NCI-H2029 treated with DMSO at 0.1 percent for 48 hours (cell line): ENCODE results near the gene UBE2K.
"Not testable (repeated sequence)": the region's sequence is repeated elsewhere in the genome, so short reads cannot be mapped to it uniquely, and the experiment has no call there.

Source experiments
- DNase-seq: peaks from one replicate; lab custom pipeline; 2025; lab: John Stamatoyannopoulos, UW

The UBE2K gene

DNA sequence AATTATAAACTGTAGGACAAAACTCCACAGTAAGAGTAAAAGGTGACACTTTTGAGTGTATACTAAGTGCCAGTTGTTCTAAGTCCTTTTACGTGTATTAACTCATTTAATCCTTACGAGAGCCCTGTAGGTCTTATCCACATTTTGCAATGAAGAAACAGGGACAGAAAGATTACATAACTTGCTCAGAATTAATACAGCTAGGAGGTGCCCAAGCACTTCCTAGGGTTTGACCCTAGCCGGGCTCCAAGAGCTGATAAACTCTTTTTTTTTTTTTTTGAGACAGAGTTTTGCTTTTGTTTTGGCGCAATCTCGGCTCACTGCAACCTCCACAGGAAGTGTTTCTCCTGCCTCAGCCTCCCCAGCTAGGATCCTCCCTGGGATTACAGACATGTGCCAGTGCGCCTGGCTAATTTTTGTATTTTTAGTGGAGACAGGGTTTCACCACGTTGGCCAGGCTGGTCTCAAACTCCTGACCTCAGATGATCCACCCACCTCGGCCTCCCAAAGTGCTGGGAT, 110.4 kb downstream of the UBE2K start:
- no peak for DNase-seq

DNA sequence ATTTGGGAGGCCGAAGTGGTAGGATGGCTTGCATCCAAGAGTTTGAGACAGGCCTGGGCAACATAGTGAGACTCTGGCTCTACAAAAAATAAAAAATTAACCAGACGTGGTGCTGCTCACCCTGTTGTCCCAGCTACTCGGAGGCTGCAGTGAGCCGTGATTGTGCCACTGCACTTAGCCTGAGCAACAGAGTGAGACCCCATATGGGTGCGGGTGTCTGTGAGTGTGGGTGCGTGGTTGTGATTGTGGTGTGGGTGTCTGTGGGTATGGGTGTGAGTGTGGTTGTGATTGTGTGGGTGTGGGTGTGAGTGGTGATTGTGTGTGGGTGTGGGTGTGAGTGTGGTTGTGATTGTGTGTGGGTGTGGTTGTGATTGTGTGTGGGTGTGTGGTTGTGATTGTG, 114.6 kb downstream of the UBE2K start:
- DNase-seq: no peak

DNA sequence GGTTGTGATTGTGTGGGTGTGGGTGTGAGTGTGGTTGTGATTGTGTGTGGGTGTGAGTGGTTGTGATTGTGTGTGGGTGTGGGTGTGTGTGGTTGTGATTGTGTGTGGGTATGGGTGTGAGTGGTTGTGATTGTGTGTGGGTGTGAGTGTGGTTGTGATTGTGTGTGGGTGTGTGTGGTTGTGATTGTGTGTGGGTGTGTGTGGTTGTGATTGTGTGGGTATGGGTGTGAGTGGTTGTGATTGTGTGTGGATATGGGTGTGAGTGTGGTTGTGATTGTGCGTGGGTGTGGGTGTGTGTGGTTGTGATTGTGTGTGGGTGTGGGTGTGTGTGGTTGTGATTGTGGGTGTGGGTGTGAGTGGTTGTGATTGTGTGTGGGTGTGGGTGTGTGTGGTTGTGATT, 115.1 kb downstream of the UBE2K start:
- not testable (repeated sequence) for DNase-seq

DNA sequence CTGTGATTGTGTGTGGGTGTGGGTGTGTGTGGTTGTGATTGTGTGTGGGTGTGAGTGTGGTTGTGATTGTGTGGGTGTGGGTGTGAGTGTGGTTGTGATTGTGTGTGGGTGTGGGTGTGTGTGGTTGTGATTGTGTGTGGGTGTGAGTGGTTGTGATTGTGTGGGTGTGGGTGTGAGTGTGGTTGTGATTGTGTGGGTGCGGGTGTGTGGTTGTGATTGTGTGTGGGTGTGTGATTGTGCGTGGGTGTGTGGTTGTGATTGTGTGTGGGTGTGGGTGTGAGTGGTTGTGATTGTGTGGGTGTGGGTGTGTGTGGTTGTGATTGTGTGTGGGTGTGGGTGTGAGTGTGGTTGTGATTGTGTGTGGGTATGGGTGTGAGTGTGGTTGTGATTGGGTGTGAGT, 115.8 kb downstream of the UBE2K start:
- DNase-seq: not testable (repeated sequence)

DNA sequence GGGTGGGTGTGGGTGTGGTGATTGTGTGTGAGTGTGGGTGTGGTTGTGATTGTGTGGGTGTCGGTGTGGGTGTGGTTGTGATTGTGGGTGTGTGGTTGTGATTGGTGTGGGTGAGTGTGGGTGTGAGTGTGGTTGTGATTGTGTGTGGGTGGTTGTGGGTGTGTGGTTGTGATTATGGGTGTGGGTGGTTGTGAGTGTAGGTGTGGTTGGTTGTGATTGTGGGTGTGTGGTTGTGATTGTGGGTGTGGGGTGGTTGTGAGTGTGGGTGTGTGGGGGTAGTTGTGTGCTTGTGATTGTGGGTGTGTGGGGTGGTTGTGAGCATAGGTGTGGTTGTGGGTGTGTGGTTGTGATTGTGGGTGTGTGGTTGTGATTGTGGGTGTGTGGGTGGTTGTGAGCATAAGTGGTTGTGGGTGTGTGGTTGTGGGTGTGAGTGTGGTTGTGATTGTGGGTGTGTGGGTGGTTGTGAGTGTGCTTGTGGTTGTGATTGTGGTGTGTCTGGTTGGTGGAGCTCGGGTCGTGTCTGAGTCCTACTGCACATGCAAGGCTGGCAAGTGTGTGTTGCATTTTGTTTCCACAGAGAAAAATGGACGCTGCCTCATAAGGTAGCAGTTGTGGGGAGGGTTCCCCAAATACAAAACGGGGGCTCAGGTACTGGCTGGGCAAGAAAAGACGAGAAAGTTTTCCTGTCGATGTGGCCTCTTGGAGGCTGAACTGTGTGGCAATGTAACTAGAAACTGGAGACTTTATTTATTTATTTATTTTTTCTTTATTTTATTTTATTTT, 116.7 kb downstream of the UBE2K start:
- no peak for DNase-seq

DNA sequence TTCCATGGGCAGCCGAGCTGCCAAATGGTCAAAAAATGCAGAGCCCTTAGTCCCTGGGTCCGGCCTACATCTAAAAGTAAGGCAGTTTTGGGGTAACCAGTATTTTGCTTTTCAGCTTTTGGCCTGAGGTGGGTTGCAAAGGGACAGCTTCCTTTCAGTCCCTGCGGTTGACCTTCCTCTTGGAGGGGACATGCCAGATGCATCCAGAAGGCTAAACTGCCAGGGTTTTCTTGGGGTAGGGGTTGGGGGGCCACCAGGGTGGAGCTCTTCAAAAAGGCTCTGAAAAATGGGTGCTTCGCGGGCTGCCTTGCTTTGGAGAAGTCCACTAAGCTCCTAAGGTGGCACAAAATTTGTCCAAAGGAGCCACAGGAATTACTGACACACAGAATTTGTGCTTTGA, 120.7 kb downstream of the UBE2K start:
- DNase-seq: no peak

DNA sequence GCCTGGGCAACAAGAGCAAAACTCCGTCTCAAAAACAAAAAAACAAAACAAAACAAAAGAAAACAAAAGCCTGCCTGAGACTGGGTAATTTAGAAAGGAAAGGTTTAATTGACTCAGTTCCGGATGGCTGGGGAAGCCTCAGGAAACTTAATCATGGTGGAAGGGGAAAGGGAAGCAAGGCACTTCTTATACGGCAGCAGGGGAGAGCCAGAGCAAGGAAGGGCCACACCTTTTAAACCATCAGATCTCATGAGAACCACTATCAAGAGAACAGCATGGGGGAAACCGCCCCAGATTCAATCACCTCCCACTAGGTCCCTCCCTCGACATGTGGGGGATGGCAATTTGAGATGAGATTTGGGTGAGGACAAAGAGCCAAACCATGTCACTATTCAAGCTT, 122.2 kb downstream of the UBE2K start:
- no peak for DNase-seq

DNA sequence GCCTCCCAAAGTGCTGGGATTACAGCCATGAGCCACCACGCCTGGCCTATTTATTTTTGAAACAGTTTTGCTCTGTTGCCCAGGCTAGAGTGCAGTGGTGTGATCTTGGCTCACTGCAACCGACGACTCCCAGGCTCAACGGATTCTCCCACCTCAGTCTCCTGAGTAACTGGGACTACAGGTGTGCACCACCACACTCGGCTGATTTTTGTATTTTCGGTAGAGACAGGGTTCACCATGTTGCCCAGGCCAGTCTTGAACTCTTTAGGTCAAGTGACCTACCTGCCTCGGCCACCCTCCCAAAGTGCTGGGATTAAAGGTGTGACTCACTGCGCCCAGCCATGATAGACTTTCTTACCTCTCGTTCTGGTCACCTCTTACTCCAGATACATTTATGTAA, 124.0 kb downstream of the UBE2K start:
- no peak for DNase-seq

DNA sequence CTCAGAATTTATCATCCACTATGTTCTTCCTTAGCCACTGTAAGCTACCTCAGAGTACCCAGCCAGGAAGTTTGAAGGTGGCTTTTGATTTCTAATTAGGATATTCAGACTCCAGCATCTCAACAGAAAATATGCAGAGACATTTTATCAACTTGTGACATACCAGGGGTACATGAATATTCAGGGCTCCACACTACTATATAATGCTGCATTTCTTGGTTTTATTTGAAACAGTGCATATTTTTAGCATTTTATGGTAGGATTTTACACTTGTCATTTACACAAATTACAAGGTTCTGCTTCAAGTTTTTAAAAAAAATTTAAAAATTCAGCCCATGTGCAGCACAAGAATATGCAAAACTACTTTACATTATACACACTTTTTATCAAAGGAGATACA, 124.7 kb downstream of the UBE2K start:
- no peak for DNase-seq

DNA sequence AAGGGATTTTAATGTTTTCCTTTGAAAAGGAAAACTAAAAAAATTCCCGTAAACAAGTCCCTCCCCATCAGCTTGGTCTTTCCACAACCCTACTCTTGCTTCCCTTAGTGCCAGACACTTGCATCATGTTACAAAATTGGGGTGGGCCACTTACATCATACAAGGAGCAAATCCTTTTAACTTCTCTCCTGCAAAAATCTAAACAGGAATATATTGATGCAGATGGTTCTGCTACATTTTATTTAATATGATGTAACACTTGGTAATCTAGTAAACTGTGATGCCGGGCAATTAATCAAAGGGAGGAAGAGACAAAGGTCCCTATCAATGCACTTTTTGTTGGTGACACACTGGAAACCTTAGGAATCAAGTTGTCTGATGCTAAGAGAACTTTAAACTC, 125.3 kb downstream of the UBE2K start:
- no peak for DNase-seq

DNA sequence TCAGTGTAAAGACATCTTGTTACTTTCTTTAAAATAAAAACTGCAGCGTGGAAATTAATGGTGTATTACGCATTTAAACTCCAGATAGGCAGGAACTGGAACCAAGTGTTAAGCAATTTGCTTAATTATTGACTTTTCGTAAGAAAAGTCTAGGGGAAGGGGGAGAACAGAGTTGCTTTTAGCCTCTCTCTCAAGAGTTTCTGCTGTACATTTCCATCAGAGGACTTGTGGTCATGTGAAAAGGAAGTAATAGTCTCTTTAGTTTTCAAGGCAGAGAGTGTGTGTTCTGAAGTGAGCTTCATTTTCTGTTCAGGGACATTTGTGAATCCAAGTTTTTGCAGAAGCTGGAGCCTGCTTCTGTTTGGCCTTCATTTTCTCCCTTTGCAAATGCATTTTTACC, 127.2 kb downstream of the UBE2K start:
- DNase-seq: no peak

DNA sequence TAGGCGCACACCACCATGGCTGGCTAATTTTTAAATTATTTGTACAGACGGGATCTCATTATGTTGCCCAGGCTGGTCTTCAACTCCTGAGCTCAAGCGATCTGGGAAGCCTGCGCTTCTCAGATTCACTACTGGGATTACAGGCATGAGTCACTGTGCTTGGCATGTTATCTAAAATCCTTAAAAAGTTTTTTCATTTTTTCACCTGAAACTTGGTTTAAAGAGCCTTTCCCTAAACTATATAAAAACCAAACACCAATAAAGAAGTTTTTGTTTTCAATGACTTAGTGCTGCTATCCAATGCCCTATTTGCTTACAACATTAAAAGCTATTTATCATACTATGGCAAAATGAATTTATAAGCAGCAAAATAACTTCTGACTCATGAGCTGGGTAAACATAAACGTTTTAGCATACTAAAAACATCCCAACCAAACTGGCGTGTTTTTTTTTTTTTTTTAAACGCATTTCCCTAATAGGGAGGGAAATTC, 127.8 kb downstream of the UBE2K start:
- DNase-seq: no peak
